ENCODE measurements around the gene CNPY3.

DNA sequence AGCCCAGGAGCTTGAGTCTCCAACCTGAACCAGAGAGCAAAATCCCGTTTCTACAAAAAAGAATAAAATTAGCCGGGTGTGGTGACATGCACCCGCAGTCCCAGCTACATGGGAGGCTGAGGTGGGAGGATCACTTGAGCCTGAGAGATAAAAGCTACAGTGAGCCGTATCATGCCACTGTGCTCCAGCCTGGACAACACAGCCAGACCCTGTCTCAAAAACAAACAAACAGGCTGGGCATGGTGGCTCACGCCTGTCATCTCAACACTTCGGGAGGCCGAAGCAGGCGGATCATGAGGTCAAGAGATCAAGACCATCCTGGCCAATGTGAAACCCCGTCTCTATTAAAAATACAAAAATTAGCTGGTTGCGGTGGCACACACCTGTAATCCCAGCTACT, 24.8 kb upstream of the CNPY3 start:
- TF ChIP-seq, protein P1, sequence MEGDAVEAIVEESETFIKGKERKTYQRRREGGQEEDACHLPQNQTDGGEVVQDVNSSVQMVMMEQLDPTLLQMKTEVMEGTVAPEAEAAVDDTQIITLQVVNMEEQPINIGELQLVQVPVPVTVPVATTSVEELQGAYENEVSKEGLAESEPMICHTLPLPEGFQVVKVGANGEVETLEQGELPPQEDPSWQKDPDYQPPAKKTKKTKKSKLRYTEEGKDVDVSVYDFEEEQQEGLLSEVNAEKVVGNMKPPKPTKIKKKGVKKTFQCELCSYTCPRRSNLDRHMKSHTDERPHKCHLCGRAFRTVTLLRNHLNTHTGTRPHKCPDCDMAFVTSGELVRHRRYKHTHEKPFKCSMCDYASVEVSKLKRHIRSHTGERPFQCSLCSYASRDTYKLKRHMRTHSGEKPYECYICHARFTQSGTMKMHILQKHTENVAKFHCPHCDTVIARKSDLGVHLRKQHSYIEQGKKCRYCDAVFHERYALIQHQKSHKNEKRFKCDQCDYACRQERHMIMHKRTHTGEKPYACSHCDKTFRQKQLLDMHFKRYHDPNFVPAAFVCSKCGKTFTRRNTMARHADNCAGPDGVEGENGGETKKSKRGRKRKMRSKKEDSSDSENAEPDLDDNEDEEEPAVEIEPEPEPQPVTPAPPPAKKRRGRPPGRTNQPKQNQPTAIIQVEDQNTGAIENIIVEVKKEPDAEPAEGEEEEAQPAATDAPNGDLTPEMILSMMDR (IDR thresholded peaks at IDR 0.05; ENCODE audit: low read depth, low read length) = no peak
- no peak for TF ChIP-seq EZH2phosphoT487 (IDR thresholded peaks at IDR 0.05; ENCODE audit: low read depth)

All from OCI-LY3 (cell line).